GM12878 (cell line): Measurements from ENCODE around the gene UBXN6.
A peak's percentile ranks its signal among the peaks of the same experiment; 100 is the strongest.

Experiments
- CREM ChIP-seq: IDR thresholded peaks from 2 replicates; pipeline ENCODE4 v1.6.1; 2014; ENCODE audit warnings: antibody characterized with exemption, low read depth
- EP300 ChIP-seq, 2 experiments: fragments of 150-350 bp in 1 of 2; IDR thresholded peaks; 2 replicates each; pipeline ENCODE4 v1.6.1; 2011 to 2012; ENCODE audit warnings: low read depth in 2 of 2, low read length in 2 of 2, borderline replicate concordance in 1 of 2, improper control_type of control experiment in 1 of 2, inconsistent platforms in 1 of 2; ENCODE audit not compliant: control insufficient read depth in 1 of 2
- ETV6 ChIP-seq, 2 experiments: fragments of 450-650 bp in 1 of 2; IDR thresholded peaks in 1 of 2; conservative IDR thresholded peaks in 1 of 2; 2 replicates each; pipeline ENCODE4 v1.6.1; 2014; ENCODE audit warnings: antibody characterized with exemption in 1 of 2, borderline replicate concordance in 1 of 2, low read depth in 1 of 2, mild to moderate bottlenecking in 1 of 2, moderate library complexity in 1 of 2
- IKZF1 ChIP-seq: fragments of 450-650 bp; conservative IDR thresholded peaks from 2 replicates; pipeline ENCODE4 v1.6.1; 2017; ENCODE audit warnings: antibody characterized with exemption, mild to moderate bottlenecking
- PML ChIP-seq: IDR thresholded peaks from 2 replicates; pipeline ENCODE4 v1.6.1; 2012; ENCODE audit warnings: low read length, inconsistent platforms
- POLR2A ChIP-seq: IDR thresholded peaks from 2 replicates; pipeline ENCODE4 v1.6.1; 2011; ENCODE audit warnings: low read depth, mild to moderate bottlenecking, low read length
- SPI1 ChIP-seq: IDR thresholded peaks from 2 replicates; pipeline ENCODE4 v1.6.1; 2011; ENCODE audit warnings: low read depth, mild to moderate bottlenecking, low read length, moderate library complexity, borderline replicate concordance; ENCODE audit not compliant: insufficient read depth
- TF ChIP-seq, protein P1 (sequence below), 3 experiments: IDR thresholded peaks in 2 of 3; conservative IDR thresholded peaks in 1 of 3; 2 replicates each; pipeline ENCODE4 v1.5.1; 2011; ENCODE audit warnings: low read depth in 3 of 3, low read length in 3 of 3, mild to moderate bottlenecking in 3 of 3, control low read depth in 2 of 3, moderate library complexity in 2 of 3, inconsistent platforms in 1 of 3, mixed read lengths in 1 of 3; ENCODE audit not compliant: control insufficient read depth in 2 of 3, insufficient read depth in 1 of 3; ENCODE audit errors: extremely low read depth in 1 of 3
- TF ChIP-seq, protein P2 (sequence below): IDR thresholded peaks from 2 replicates; pipeline ENCODE4 v1.6.1; 2012; ENCODE audit warnings: low read depth, low read length, improper control_type of control experiment
- TF ChIP-seq, protein P3 (sequence below): fragments of 450-650 bp; IDR thresholded peaks from 2 replicates; pipeline ENCODE4 v1.6.1; 2017; ENCODE audit warnings: mild to moderate bottlenecking
- TF ChIP-seq, protein P4 (sequence below): fragments of 450-650 bp; formaldehyde crosslinking; IDR thresholded peaks from 2 replicates; pipeline ENCODE4 v1.5.0; 2022; ENCODE audit warnings: mild to moderate bottlenecking, missing genetic modification characterization
- TF ChIP-seq, protein P5 (sequence below): fragments of 450-650 bp; IDR thresholded peaks from 2 replicates; pipeline ENCODE4 v1.6.1; 2017; ENCODE audit warnings: mild to moderate bottlenecking, low read depth, inconsistent platforms; ENCODE audit not compliant: poor library complexity, severe bottlenecking

DNA sequence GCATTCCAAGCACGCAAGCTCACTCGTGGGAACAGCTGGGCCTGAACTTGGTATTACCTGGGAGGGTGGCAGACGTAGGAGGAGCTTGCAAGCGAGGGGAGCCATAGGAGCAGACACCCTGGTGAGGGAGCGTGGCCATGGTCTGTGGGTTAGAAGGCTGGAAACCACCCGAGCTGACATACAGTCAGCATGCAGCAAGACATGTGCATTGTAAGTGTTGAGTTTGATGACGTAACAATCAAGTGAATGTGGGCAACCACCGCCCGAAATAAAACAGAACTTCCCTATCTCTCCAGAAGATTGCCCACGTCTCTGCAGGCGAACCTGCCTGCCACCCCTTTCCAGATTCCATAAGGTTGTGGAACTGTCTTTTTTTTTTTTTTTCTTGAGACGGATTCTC, 26.8 kb downstream of the UBXN6 start:
- TF ChIP-seq POLR2A (peak; percentile 15; the same call in 1 of the 2 replicates), IKZF1 (no peak), SPI1 (no peak), CREM (peak; percentile 29; the same call in 1 of the 2 replicates), EP300 (IDR thresholded peaks at IDR 0.05; ENCODE audit: borderline replicate concordance in 1 of 2, control insufficient read depth in 1 of 2, low read depth in 2 of 2, low read length in 2 of 2) (no peak), PML (no peak), ETV6 (conservative IDR thresholded peaks at IDR 0.05 in 1 of 2, IDR thresholded peaks at IDR 0.05 in 1 of 2; ENCODE audit: borderline replicate concordance in 1 of 2, low read depth in 1 of 2) (no peak)
- TF ChIP-seq, protein P1, sequence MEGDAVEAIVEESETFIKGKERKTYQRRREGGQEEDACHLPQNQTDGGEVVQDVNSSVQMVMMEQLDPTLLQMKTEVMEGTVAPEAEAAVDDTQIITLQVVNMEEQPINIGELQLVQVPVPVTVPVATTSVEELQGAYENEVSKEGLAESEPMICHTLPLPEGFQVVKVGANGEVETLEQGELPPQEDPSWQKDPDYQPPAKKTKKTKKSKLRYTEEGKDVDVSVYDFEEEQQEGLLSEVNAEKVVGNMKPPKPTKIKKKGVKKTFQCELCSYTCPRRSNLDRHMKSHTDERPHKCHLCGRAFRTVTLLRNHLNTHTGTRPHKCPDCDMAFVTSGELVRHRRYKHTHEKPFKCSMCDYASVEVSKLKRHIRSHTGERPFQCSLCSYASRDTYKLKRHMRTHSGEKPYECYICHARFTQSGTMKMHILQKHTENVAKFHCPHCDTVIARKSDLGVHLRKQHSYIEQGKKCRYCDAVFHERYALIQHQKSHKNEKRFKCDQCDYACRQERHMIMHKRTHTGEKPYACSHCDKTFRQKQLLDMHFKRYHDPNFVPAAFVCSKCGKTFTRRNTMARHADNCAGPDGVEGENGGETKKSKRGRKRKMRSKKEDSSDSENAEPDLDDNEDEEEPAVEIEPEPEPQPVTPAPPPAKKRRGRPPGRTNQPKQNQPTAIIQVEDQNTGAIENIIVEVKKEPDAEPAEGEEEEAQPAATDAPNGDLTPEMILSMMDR (IDR thresholded peaks at IDR 0.05 in 2 of 3, conservative IDR thresholded peaks at IDR 0.05 in 1 of 3; ENCODE audit: control insufficient read depth in 2 of 3, extremely low read depth in 1 of 3, insufficient read depth in 1 of 3, low read depth in 3 of 3, low read length in 3 of 3): no peak
- TF ChIP-seq, protein P2, sequence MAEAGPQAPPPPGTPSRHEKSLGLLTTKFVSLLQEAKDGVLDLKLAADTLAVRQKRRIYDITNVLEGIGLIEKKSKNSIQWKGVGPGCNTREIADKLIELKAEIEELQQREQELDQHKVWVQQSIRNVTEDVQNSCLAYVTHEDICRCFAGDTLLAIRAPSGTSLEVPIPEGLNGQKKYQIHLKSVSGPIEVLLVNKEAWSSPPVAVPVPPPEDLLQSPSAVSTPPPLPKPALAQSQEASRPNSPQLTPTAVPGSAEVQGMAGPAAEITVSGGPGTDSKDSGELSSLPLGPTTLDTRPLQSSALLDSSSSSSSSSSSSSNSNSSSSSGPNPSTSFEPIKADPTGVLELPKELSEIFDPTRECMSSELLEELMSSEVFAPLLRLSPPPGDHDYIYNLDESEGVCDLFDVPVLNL: no peak
- TF ChIP-seq, protein P3, sequence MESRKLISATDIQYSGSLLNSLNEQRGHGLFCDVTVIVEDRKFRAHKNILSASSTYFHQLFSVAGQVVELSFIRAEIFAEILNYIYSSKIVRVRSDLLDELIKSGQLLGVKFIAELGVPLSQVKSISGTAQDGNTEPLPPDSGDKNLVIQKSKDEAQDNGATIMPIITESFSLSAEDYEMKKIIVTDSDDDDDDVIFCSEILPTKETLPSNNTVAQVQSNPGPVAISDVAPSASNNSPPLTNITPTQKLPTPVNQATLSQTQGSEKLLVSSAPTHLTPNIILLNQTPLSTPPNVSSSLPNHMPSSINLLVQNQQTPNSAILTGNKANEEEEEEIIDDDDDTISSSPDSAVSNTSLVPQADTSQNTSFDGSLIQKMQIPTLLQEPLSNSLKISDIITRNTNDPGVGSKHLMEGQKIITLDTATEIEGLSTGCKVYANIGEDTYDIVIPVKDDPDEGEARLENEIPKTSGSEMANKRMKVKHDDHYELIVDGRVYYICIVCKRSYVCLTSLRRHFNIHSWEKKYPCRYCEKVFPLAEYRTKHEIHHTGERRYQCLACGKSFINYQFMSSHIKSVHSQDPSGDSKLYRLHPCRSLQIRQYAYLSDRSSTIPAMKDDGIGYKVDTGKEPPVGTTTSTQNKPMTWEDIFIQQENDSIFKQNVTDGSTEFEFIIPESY: no peak
- TF ChIP-seq, protein P4, sequence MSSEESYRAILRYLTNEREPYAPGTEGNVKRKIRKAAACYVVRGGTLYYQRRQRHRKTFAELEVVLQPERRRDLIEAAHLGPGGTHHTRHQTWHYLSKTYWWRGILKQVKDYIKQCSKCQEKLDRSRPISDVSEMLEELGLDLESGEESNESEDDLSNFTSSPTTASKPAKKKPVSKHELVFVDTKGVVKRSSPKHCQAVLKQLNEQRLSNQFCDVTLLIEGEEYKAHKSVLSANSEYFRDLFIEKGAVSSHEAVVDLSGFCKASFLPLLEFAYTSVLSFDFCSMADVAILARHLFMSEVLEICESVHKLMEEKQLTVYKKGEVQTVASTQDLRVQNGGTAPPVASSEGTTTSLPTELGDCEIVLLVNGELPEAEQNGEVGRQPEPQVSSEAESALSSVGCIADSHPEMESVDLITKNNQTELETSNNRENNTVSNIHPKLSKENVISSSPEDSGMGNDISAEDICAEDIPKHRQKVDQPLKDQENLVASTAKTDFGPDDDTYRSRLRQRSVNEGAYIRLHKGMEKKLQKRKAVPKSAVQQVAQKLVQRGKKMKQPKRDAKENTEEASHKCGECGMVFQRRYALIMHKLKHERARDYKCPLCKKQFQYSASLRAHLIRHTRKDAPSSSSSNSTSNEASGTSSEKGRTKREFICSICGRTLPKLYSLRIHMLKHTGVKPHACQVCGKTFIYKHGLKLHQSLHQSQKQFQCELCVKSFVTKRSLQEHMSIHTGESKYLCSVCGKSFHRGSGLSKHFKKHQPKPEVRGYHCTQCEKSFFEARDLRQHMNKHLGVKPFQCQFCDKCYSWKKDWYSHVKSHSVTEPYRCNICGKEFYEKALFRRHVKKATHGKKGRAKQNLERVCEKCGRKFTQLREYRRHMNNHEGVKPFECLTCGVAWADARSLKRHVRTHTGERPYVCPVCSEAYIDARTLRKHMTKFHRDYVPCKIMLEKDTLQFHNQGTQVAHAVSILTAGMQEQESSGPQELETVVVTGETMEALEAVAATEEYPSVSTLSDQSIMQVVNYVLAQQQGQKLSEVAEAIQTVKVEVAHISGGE (CRISPR knock-in tag): no peak
- TF ChIP-seq, protein P5, sequence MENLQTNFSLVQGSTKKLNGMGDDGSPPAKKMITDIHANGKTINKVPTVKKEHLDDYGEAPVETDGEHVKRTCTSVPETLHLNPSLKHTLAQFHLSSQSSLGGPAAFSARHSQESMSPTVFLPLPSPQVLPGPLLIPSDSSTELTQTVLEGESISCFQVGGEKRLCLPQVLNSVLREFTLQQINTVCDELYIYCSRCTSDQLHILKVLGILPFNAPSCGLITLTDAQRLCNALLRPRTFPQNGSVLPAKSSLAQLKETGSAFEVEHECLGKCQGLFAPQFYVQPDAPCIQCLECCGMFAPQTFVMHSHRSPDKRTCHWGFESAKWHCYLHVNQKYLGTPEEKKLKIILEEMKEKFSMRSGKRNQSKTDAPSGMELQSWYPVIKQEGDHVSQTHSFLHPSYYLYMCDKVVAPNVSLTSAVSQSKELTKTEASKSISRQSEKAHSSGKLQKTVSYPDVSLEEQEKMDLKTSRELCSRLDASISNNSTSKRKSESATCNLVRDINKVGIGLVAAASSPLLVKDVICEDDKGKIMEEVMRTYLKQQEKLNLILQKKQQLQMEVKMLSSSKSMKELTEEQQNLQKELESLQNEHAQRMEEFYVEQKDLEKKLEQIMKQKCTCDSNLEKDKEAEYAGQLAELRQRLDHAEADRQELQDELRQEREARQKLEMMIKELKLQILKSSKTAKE: no peak
